ENCODE measurements around the gene FBXO44.

DNA sequence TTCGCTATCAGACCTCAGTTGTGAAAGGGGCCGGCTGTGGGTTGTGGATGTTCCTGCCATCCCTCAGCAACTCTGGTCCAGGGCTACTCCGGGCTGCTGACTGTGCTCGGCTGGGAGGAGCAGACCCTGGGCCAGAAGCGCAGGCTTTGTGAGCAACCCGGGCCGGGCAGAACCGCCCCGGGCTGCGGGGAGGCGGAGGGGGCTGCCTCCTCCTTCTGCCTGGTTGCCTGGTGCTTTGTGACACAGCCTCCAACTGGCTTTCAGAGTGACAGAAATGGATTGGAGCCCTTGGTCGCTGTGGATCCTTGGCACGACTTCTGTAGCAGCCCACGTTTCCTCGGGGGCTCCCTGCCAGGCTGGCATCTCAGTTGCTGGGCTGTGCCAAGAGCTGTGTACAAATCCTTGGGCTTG is 46.9 kb downstream of the FBXO44 start:
- TF ChIP-seq, protein P1, sequence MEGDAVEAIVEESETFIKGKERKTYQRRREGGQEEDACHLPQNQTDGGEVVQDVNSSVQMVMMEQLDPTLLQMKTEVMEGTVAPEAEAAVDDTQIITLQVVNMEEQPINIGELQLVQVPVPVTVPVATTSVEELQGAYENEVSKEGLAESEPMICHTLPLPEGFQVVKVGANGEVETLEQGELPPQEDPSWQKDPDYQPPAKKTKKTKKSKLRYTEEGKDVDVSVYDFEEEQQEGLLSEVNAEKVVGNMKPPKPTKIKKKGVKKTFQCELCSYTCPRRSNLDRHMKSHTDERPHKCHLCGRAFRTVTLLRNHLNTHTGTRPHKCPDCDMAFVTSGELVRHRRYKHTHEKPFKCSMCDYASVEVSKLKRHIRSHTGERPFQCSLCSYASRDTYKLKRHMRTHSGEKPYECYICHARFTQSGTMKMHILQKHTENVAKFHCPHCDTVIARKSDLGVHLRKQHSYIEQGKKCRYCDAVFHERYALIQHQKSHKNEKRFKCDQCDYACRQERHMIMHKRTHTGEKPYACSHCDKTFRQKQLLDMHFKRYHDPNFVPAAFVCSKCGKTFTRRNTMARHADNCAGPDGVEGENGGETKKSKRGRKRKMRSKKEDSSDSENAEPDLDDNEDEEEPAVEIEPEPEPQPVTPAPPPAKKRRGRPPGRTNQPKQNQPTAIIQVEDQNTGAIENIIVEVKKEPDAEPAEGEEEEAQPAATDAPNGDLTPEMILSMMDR (IDR thresholded peaks at IDR 0.05), result no peak
- TF ChIP-seq EP300 (IDR thresholded peaks at IDR 0.05), result no peak
- no peak for TF ChIP-seq POLR2AphosphoS5 (IDR thresholded peaks at IDR 0.05)
